ENCODE measurements around the gene MATR3.

DNA sequence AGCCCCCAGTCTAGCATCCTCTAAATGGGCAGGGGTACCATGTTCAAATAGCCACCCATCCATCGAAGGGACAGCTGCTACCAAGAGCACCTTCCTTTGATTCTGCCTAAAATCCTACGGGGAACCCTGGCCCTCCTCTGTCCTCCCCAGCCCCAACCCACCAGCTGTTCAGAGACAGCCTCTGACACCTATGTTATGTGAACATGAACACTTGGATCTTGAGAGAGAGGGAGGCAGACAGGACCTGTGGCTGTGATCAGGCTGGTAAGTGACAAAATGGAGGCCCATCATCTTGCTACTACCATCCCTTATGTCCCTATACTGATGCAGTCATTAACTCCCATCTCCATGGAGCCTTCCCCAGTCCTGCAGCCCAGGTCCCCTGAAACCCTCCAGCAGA, 81.4 kb downstream of the MATR3 start:
- TF ChIP-seq, protein P1, sequence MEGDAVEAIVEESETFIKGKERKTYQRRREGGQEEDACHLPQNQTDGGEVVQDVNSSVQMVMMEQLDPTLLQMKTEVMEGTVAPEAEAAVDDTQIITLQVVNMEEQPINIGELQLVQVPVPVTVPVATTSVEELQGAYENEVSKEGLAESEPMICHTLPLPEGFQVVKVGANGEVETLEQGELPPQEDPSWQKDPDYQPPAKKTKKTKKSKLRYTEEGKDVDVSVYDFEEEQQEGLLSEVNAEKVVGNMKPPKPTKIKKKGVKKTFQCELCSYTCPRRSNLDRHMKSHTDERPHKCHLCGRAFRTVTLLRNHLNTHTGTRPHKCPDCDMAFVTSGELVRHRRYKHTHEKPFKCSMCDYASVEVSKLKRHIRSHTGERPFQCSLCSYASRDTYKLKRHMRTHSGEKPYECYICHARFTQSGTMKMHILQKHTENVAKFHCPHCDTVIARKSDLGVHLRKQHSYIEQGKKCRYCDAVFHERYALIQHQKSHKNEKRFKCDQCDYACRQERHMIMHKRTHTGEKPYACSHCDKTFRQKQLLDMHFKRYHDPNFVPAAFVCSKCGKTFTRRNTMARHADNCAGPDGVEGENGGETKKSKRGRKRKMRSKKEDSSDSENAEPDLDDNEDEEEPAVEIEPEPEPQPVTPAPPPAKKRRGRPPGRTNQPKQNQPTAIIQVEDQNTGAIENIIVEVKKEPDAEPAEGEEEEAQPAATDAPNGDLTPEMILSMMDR (IDR thresholded peaks at IDR 0.05), result no peak
- TF ChIP-seq POLR2AphosphoS5 (IDR thresholded peaks at IDR 0.05), result no peak
- TF ChIP-seq POLR2A (IDR thresholded peaks at IDR 0.05), result no peak
- no peak for TF ChIP-seq EP300 (IDR thresholded peaks at IDR 0.05)
